Measurements from ENCODE around the gene SLC6A13. TPM values are rescaled to one million over a fixed set of nuclear protein-coding genes. Genes with fewer than 3 reads are reported as not detected.

Gene SLC6A13
- total RNA-seq, 1 donor from 2014 or later: 3.3 TPM

DNA sequence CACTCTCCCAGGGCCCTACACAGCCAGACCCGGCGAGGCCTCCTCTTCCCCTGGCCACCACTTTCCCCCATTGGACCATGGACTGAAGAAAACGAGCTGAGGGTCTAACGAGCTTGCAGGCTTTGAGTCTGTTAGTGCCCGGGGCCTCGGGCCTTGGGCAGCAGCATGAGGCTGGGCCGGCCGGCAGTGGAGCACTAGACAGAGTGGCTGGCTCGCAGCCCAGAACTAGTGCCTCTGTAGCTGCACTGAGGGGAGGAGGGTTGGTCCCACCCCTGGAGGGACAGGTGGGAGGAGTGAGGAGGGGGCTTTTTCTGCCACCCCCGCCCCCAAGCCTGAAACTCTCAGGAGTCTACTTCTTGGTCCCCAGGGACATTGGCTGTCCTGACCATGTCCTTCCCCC, 87.4 kb downstream of the SLC6A13 start:
- ATAC-seq (ENCODE audit: poor library complexity) (peak; percentile 63), DNase-seq (peak; percentile 74)
- intact Hi-C loops (cut with DNase I): no loop called here

DNA sequence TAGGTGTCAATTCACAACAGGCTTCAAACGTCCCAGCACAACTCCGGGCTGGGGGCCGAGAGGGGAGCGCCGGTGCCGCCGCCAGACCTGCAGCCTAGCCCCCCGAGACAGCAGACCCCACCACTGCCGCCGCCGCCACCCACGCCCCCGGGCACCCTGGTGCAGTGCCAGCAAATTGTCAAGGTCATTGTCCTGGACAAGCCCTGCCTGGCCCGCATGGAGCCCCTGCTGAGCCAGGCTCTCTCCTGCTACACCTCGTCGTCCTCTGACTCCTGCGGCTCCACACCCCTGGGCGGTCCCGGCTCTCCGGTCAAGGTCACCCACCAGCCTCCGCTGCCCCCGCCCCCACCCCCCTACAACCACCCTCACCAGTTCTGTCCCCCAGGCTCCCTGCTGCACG, 88.0 kb downstream of the SLC6A13 start:
- ATAC-seq (ENCODE audit: poor library complexity) (no peak), DNase-seq (no peak)
- intact Hi-C loops (cut with DNase I): no loop called here

DNA sequence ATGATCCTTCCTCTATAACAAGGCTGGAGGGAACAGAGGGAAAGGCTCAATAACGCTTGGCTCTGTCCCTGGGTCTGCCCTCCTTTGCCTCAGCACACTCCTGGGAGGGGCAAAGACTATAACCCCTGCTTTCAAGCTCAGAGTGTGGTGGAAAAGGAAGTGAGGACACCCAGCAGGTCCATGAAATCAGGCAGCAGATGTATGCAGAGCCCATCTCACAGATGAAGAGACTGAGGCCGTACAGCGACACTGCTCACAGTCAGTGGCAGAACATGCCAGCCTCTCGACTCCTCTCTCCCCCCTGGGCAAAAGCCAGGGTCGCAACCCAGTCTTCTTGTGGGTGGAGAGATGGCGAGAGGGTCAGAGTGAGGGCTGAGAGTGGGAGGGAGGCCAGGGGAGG, 88.5 kb downstream of the SLC6A13 start:
- DNase-seq (no peak), ATAC-seq (ENCODE audit: poor library complexity) (no peak)
- intact Hi-C loops (cut with DNase I): no loop called here

DNA sequence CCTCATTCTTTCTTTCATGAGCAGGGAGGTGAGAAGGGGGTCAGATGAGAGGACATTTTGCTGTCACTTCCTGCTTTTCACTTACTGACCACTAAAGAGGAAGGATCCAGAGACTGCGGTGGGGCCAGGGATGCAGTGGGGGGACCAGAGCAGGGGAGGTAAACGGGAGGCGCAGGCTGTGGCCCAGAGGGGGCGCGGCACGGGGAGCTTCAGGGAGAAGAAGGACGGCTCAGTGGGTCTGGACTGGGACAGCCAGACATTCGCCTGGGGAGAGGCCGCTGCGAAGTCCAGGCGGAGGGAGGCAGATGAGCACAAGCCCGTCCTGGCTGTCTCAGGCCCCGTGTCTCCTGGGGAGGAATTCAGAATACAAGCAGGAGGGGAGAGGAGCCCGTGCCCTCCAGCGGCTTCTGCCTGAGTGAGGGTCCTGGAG, 89.9 kb downstream of the SLC6A13 start:
- intact Hi-C loops (cut with DNase I): no loop called here
- ATAC-seq (ENCODE audit: poor library complexity) (no peak), DNase-seq (no peak)

DNA sequence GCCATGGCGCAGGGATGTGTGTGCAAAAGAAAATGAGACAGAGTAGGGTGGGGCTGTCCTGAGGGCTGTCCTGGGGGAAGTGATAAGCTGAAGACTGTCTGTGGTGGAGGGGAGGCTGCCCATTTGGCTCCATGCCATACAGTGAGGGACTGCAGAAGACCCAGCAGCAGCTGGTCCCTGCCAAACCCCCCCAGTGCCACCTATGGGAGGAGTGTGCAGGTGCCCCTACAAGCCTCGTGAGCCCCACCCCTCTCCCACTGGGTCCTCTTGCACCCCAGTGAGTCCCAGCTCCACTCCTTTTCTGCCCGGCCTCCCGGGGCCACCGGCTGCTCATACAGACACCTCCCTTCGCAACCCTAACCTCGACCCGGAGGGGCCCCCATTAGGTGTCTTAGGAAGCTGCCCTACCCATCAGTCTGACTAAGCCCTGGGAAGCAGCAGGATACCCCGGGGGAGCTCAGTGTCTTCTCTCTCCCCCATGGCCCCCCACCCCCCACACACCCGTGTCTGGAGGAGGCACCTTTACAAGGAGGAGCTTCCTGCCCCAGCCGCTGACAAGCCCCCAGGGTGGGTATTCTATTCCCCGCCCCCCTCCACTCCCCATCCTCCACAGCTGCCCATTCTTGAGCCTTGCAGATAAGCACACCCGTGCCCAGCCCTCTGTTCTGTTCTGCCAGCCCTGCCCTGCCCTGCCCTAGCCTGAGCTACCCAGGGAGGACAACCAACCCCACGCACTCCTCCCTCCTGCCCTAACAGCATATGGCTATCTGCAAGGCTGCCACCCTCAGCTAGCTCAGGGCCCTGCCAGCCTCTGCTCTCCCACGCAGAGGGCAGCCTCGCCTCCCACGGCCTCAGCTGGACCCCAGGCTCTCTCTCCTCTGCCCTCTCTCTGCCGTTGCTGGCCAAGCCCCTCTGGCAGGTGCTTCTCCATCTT, 90.6 kb downstream of the SLC6A13 start:
- intact Hi-C loops (cut with DNase I): no loop called here
- DNase-seq (no peak), ATAC-seq (ENCODE audit: poor library complexity) (no peak)

DNA sequence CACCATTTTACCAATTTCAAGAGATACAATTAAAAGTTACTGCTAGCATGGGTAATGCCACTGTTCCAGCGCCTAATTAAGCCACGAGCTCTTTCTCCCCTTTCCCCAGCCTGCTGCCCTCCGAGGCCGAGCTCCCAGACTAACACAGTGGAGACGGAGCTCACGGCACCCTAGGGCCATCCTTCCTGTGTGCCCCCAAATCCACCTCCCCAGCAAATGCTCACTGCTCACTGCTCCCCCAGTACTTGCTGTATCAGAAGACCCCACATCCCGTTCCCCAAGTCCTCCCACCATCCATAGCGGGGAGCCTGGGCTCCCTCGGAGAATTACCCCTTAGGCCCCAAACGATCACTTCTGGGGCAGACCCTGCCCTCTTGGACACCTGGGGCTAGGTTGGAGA, 91.4 kb downstream of the SLC6A13 start:
- DNase-seq: no peak
- intact Hi-C loops (cut with DNase I): no loop called here
- ATAC-seq (ENCODE audit: poor library complexity): no peak

Other genes with a start within 250 kb of the SLC6A13 start
- 1.5 TPM for gene IQSEC3, start 196.1 kb downstream of the SLC6A13 start, total RNA-seq
- 0.86 TPM for gene SLC6A12, start 48.7 kb downstream of the SLC6A13 start, total RNA-seq
- gene KDM5A, start 126.5 kb upstream of the SLC6A13 start, total RNA-seq: 28.2 TPM
- 2.1 TPM for gene CCDC77, start 138.8 kb upstream of the SLC6A13 start, total RNA-seq
- 32.1 TPM for gene B4GALNT3, start 197.1 kb upstream of the SLC6A13 start, total RNA-seq

Measured in Right ventricle myocardium superior (tissue), 1 donor.